Measurements from ENCODE around the gene MATR3.

DNA sequence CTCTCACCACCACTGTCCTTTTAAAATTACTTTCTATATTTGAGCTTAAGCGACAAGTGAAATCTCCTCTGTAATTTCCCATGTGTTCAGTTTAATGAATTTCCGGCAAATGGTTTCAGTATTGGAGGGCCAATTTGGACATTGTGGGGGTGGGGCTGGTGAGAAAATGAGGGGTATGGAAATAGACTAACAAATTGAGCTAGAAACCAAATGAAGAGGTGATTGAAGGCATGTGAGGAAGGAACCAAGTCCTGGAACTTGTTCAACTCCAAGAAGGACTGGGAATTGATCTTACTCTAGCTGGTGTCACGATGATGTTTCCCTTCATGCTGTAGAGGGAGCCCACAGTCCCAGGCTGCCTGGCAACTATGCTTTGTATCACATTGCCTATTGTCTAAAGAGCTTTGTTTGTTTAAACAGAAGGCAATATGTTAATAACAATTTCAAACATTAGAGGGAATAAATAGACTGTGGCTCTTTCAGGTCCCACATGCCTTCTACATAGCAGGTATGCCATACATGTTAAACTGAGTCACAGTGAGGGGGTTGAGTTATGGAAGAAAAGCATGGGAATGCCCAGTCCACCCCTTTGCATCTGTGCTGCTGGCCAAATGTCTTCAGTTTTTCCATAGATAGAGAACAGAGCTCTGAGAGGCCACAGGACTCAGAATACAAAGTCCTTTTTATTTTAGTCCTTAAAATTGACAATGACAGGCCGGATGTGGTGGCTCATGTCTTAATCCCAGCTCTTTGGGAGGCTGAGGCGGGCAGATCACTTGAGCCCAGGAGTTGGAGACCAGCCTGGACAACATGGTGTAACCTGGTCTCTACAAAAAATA is 25.0 kb upstream of the MATR3 start:
- TF ChIP-seq, protein P1, sequence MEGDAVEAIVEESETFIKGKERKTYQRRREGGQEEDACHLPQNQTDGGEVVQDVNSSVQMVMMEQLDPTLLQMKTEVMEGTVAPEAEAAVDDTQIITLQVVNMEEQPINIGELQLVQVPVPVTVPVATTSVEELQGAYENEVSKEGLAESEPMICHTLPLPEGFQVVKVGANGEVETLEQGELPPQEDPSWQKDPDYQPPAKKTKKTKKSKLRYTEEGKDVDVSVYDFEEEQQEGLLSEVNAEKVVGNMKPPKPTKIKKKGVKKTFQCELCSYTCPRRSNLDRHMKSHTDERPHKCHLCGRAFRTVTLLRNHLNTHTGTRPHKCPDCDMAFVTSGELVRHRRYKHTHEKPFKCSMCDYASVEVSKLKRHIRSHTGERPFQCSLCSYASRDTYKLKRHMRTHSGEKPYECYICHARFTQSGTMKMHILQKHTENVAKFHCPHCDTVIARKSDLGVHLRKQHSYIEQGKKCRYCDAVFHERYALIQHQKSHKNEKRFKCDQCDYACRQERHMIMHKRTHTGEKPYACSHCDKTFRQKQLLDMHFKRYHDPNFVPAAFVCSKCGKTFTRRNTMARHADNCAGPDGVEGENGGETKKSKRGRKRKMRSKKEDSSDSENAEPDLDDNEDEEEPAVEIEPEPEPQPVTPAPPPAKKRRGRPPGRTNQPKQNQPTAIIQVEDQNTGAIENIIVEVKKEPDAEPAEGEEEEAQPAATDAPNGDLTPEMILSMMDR (IDR thresholded peaks at IDR 0.05; ENCODE audit: low read depth, low read length, poor library complexity, severe bottlenecking) = peak; percentile 21
- TF ChIP-seq EZH2phosphoT487 (IDR thresholded peaks at IDR 0.05; ENCODE audit: borderline replicate concordance, low read length) = no peak

Data from DOHH2 (cell line).